ENCODE measurements around the gene SRSF4. TPM values are rescaled to one million over a fixed set of nuclear protein-coding genes. Genes with fewer than 3 reads are reported as not detected.
A peak's percentile ranks its signal among the peaks of the same experiment; 100 is the strongest.
"Not testable (repeated sequence)": the region's sequence is repeated elsewhere in the genome, so short reads cannot be mapped to it uniquely, and the experiment has no call there.

SRSF4 gene
- total RNA-seq: 56.7 and 62.4 TPM in 2 replicates
- polyA plus RNA-seq (2012): 59.6 TPM

- DNase-seq (ENCODE audit: low read depth): peak; percentile 98
Observed at GRCh38 chr1:29181413-29182225, at the start of gene SRSF4. Gene SRSF4 (minus strand): TSS chr1:29181900. CDS start chr1:29181752, 148 bp downstream.

- DNase-seq (ENCODE audit: low read depth): peak; percentile 93
Observed at GRCh38 chr1:29230553-29231378, 49.1 kb upstream of the SRSF4 start, which contains the start of gene MECR. Gene MECR (minus strand): TSS chr1:29230934. CDS start chr1:29230906, 28 bp downstream.

DNA sequence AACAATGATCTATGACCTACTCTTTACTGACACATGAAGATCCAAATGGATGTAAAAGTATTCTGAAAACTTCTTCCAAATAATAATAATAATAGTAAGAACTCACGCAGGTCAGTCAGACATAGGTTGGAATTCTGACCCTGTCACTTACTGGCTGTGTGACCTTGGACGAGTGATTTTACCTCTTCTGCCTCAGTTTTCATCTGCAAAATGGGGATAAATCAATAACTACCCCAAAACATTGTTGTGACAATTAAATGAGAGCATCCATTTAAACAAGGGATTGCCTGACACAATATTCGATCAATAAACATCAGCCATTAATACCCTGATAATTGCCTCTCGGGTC lies 48.5 kb upstream of the SRSF4 start:
- no peak for DNase-seq (ENCODE audit: low read depth)

GRCh38 chr1:29227511-29227910 lies 45.8 kb upstream of the SRSF4 start:
- DNase-seq (ENCODE audit: low read depth): no peak

- DNase-seq (ENCODE audit: low read depth): no peak
Observed at GRCh38 chr1:29225361-29225760, 43.7 kb upstream of the SRSF4 start.

DNA sequence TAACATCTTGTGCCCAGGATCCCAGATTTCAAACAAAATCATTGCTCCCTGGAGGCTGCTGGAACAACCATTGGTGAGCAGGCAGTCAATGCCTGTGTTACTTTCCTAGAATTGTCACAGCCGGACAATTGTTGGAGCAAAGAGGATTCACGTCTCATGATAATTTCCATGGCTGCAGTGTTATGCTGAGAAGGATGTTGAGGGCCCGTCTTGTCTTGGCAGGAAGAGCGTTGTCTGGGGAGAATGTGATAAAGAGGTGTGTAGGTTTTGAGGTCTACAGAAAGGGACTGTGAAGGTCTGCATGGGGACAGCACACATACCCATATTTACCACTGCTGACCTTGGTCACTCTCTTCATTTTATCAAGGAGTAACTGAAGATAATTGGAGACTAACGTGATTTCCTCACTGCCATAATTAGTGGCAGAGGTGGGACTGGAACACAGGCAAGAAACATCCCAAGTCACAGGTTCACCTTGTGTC lies 42.7 kb upstream of the SRSF4 start:
- no peak for DNase-seq (ENCODE audit: low read depth)

GRCh38 chr1:29223521-29223920 lies 41.8 kb upstream of the SRSF4 start:
- DNase-seq (ENCODE audit: low read depth): no peak

DNA sequence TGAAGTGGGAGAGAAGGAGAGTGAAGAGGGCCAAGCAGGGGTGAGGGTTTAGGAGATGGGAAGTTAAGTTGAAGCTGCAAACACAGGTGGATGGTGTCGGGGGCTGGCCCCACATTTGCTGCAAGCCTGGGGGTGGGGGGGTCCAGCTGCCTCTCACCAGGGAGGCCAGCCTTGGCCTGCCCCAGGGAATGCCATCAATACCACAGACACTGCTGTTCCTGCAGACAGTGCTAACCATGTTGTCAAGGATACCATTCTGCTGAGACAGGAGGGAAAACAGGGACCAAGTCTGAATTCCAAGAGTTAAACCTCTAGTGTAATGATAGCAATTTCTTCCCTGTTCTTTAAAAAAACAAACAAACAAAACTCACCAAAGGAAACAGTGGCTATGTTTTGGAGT lies 41.0 kb upstream of the SRSF4 start:
- peak; percentile 65 for DNase-seq (ENCODE audit: low read depth)

DNA sequence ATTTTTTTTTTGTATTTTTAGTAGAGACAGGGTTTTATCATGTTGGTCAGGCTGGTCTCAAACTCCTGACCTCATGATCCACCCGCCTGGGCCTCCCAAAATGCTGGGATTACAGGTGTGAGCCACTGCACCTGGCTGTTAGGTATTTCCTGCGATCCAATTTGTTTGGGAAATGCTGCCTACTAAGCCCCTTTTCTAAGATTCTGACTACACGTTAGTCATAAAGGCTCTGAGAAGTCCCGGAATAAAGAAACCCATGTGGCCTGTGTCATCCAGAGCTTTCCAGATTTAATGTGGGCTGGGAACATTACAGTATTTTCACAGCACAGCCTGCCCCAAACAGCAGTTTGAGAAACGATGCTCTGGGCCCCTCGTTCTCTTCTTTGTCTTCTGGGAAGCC lies 40.6 kb upstream of the SRSF4 start:
- DNase-seq (ENCODE audit: low read depth): not testable (repeated sequence)

- DNase-seq (ENCODE audit: low read depth): no peak
Observed at GRCh38 chr1:29221296-29221695, 39.6 kb upstream of the SRSF4 start.

GRCh38 chr1:29218223-29218622 lies 36.5 kb upstream of the SRSF4 start:
- DNase-seq (ENCODE audit: low read depth): no peak

DNA sequence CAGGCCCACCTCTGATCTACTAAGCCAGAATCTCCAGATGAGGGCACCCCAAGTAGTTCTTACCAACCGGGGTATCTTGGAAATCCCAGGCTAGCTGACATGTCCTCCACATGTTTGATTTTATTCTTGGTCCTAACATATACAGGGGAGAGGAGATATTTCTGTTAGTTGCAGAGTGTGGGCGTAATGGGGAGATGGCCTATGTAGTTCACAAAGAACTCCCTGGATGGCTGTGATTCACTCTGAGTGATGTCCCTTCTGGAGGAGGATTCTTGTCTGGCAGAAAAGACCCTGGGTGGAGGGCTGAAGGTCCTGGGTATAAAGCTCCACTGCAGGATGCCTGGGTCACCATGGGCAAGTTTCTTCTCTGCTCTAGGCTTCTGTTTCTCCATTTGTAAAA lies 35.9 kb upstream of the SRSF4 start:
- DNase-seq (ENCODE audit: low read depth): no peak

GRCh38 chr1:29213055-29213454 lies 31.4 kb upstream of the SRSF4 start:
- no peak for DNase-seq (ENCODE audit: low read depth)

DNA sequence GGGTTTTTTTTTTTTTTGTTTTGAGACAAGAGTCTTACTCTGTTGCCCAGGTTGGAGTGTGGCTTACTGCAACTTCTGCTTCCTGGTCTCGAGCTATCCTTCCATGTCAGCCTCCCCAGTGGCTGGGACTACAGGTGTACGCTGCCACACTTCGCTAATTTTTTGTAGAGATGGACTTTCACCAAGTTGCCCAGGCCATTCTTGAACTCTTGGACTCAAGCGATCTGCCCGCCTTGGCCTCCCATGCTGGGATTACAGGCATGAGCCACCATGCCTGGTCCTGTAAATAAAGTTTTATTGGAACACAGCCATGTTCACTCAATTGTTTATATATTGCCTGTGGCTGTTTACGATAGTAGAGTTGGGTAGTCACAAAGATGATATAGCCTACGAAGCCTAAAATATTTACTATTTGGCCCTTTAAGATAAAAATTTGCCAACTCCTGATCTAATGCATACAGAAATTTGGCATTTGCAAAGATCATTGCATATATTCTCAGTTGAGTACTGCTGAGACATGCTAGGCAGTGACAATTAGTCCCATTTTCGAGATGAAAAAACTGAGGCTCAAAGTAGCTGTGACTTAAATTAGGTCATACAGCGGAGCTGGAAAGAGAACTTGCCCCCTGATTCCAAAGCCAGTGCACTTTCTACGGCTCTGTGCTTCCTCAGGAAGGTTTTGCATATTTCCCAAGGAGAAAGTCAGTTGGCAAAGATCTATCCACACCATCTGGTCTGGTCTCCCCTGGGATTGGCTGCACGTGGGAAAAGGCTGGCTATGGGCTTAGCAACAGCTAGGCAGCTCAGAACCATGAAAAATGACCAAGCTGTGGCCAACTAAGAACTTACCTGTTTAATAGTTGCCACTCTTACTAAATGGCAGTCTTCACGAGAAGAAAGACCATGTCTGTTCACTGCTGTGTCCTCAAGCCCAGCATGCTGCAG lies 29.7 kb upstream of the SRSF4 start:
- peak; percentile 80 for DNase-seq (ENCODE audit: low read depth)

DNA sequence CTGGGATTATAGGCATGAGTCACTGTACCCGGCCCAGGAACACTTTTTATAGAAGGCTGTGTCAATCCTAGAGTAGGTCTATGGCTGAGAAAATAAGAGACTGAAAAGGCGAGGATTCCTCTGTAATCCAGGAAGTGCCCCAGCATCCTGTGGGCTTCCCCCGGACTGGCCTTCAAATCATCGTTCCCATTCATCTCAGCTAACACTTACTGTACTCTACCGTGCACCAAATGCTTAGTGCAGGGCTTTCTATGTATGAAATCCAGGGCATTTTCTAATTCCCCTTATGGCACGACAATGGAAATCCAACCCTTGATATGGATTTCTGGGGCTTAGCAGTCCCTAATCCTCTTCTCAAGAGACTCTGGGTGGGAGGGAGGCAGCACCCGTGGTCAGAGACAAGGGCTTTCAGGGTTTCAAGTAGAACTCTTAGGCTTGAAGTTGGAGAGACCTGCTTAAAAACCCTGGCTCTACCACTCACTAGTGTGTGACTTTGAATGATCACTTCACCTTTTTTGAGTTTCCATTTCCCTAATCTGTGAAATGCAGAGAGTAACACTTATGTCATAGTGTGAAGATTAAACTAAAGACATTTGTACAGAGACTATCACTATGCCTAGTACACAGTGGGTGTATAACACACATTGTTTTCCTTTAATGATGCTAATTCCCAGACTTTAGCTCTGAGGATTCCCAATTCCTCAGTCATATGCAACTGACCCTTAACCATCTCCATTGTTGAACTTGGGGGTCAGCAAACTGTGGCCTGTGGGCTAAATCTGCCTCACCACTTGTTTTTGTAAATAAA lies 28.8 kb upstream of the SRSF4 start:
- DNase-seq (ENCODE audit: low read depth): no peak

DNA sequence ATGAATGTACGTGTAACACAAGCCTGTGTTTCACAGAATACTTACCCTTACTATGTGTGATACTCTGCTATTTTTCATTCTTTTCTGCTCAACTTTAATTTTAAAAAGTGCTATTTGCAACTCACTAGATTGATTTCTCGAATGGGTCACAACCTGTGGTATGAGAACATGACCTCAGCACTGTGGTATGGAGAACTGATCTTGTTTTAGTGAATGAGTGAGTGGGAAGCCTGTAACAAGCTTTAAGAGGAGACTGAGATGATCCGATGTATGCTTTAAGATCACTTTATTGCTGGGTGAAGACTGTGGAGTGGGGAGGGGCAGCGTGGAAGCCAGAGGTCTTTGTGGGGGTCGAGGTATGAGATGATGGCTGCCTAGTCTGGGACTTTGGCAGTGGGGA lies 27.5 kb upstream of the SRSF4 start:
- DNase-seq (ENCODE audit: low read depth): peak; percentile 32

GRCh38 chr1:29208442-29208841 lies 26.7 kb upstream of the SRSF4 start:
- no peak for DNase-seq (ENCODE audit: low read depth)

DNA sequence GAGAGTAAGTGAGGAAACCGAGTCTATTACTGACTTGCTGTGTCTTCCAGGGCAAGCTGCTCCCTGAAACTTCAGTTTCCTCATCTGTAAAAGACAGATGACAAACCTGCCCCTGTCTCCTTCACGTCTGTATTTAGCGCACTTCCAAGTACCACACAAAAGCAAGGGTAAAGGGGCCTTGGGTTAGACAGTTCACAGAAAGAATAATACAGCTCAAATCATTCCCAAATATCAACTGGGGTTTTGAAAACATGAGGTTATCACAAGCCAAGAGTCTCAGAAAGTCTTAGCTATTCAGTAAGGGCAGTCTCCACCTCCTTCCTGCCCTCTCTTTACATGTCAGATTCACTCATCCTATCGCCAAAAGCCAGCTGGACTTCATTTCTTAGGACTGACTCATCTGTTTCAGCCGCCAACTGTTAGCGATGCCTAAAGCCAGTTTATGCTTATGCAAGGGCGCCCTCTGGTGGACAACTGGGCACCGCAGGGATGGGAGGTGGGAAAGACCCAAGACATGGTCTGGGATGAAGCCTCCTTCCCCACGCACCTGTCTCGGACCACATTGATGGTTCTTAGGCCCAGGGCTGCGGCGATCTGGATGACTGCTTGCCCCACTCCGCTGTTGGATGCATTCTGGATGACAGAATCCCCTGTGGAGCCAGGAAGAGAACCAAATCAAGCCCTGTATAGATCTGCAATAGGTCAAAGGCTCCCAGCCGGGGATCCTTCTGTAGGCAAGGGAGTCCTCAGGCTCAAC lies 21.1 kb upstream of the SRSF4 start:
- DNase-seq (ENCODE audit: low read depth): peak; percentile 99

DNA sequence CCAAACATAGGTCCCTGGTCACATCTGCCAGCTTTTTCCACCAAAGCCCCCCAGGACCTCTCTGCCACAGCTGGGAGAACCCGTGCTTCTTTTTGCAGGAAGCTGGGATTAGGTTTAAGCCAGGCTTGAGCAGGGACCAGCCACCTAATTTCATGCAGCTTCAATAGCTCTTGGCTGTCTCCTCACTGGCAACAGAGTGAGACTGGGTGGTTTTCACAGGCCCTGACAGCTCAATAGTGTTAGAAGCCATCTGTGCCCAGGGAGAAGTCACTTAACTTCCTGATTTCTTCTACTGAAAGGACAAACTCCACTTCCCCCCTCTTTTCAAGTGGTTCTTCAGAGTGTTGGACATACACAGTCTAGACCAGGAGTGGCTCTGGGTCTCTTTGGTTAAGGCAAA lies 20.4 kb upstream of the SRSF4 start:
- no peak for DNase-seq (ENCODE audit: low read depth)
